CD4-positive, alpha-beta T cell treated with Interleukin-15 for 1 hour (primary cell): ENCODE measurements around the gene RASIP1.

Experiments used
- DNase-seq: peaks from one replicate; pipeline ENCODE4 v3.0.0-alpha.2; 2020

RASIP1 gene

DNA sequence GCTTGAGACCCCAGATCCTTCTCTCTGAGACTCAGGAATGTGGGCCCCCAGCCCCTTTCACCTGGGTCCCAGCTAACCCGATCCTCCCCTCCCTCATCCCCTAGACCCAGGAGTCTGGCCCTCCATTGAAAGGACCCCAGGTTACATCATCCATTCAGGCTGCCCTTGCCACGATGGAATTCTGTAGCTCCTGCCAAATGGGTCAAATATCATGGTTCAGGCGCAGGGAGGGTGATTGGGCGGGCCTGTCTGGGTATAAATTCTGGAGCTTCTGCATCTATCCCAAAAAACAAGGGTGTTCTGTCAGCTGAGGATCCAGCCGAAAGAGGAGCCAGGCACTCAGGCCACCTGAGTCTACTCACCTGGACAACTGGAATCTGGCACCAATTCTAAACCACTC, 15.4 kb upstream of the RASIP1 start:
- DNase-seq: no peak

DNA sequence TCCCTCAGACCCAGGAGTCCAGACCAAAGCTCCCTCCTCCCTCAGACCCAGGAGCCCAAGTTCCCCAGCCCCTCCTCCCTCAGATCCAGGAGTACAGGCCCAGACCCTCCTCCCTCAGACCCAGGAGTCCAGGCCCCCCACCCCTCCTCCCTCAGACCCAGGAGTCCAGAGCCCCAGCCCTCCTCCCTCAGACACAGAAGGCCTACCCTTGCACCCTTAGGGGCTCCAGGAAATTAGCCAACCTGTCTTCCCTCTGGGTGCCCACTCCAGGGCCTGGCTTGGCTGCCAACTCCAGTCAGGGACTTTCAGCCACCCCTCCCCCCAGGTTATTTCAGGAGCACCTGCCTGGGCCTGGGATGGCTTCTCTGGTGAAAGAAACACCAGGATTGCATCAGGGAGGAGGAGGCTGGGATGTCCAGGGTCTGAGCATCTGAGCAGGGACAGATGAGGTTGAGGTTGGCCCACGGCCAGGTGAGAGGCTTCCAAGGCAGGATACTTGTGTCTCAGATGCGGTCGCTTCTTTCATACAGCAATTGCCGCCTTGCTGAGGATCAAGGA, 14.8 kb upstream of the RASIP1 start, which contains the start of gene FGF21:
FGF21 (plus strand) TSS at position 441 of the 558 bp plus-strand sequence. CDS start 713 bp downstream, outside the sequence.
- no peak for DNase-seq

- DNase-seq: peak; percentile 23
Measured at GRCh38 chr19:48752496-48753365, 12.3 kb upstream of the RASIP1 start, which contains the start of gene FUT1. FUT1 (minus strand) TSS chr19:48752641; CDS start chr19:48751281, 1,360 bp downstream.

- DNase-seq: no peak
Measured at GRCh38 chr19:48751845-48752495, 11.6 kb upstream of the RASIP1 start.

DNA sequence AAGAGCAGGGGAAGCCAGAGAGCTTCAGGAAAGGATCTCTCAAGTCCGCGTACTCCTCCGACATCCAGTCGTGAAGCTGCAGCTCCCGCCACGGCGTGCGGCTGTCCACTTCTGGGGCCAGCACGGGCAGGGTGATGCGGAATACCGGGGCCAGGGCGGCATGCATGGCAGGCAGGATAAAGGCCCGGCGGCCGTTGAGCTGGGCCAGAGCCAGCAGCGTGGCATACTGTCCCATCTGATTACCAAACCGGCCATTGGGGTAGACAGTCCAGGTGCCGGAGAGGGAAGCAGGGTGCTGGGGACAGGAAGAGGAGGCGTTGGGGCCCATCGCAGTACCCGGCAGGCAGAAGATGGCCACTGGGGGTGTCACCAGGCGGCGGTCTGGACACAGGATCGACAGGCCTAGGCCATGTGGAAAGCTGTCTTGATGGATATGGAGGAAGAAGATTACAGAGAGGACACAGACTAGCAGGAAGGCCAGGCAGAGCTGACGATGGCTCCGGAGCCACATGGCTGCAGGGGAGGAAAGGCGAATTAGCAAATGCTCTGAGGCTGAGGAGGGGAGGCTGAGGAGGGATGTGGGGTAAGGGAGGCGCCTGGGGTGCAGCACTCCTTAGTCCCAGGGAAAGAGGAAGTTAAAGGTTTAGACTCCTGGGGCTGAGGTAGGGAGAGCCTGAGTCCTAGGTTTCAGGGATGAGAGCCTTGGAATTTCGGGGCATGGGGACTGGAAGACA, 10.5 kb upstream of the RASIP1 start:
- DNase-seq: no peak

GRCh38 chr19:48750351-48750750, 9.9 kb upstream of the RASIP1 start:
- DNase-seq: no peak

- no peak for DNase-seq
Measured at GRCh38 chr19:48749571-48750198, 9.3 kb upstream of the RASIP1 start.

- DNase-seq: peak; percentile 59
Measured at GRCh38 chr19:48746738-48747575, 6.5 kb upstream of the RASIP1 start, which contains the start of gene IZUMO1. IZUMO1 (minus strand) TSS chr19:48746909; CDS start chr19:48745859, 1,050 bp downstream.

DNA sequence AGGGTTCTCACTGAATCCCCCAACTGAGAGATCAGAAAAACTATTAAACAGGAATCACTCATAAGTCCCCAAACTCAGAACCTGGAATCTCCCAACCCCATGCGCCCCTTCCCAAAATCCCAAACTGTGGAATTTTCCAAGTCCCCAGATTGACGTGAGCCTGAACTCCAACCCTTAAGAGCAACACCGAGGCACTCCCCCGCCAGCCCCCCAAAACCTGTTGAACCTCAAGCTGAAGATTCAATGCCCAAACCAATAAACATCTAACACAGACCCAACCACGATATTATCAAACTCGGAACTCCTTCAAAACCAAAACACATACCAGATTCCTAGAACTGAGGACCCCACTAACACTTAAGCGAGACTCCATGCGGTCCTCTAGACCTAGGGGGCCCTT, 5.7 kb upstream of the RASIP1 start:
- DNase-seq: no peak

GRCh38 chr19:48745208-48745995, 5.0 kb upstream of the RASIP1 start:
- DNase-seq: peak; percentile 54

- no peak for DNase-seq
Measured at GRCh38 chr19:48742096-48742495, 1.7 kb upstream of the RASIP1 start.

GRCh38 chr19:48741129-48741999, 954 bp upstream of the RASIP1 start:
- DNase-seq: peak; percentile 27

- DNase-seq: no peak
Measured at GRCh38 chr19:48739404-48740163, 826 bp downstream of the RASIP1 start.

DNA sequence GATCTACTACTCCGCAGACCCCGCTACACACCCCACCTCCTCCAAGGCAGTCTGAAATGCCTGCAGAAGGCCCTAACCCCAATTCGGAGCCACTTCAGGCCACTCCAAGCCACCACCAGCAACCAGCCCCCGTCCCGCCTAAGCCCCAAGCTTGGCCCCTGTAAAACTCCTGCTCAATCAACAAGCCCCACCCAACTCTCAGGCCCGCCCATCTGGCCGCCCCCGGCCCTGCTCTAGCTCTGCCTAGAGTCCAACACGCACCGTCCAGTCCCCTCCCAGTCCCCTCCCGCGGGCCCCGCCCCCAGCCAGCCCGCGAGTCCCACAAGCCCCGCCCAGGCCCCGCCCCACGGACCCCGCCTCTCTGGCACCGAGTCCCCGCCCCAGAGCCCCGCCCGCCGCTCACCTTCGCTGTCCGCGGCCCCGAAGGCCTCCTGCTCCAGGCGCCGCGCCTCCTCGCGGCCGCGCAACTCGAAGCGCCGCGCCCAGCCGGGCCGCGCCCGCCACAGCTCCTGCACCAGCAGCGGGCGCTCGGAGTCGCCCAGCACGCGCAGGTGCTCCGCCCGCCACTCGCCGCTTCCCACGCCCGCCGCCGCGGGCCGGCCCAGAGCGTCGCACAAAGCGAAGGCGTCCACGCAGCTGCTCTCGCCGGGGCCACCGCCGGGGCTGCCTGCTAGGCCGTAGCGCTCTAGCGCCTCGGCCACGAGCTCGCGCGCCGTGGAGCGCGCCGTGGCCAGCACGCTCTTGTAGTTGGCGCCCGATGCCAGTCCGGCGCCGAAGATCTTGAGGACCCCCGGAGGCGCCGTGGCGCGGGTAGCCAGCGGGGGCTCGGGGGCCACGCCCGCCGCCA, 1.6 kb downstream of the RASIP1 start:
- DNase-seq: peak; percentile 92

- DNase-seq: no peak
Measured at GRCh38 chr19:48737360-48737998, 2.9 kb downstream of the RASIP1 start.

DNA sequence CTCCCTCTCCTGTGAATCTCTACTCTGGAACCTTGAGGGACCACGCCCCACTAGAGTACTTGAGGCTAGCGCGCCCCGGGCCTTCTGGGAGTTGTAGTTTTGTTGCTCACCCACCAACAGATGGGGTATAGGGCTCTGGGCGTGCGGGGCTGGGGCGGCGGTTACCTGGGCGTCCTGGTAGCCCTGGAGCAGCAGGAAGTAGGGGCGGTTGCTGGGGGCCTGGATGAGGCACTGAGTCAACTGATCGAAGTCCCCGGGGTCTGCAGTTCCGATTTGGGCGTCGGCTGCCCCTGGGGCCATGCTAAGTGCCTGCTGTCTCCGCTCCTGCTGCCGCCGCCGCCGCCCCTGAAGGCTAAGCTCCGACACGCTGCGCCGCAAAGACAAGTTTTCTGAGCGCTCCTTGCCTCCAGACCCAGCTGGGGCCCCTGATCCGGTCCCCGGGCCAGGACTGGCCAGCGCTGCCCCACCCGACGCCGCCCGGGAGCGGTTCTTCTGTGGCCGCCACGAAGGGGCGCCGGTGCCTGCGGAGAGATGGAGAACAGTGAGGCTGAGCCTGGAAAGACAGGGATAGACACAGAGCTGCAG, 5.3 kb downstream of the RASIP1 start:
- no peak for DNase-seq

DNA sequence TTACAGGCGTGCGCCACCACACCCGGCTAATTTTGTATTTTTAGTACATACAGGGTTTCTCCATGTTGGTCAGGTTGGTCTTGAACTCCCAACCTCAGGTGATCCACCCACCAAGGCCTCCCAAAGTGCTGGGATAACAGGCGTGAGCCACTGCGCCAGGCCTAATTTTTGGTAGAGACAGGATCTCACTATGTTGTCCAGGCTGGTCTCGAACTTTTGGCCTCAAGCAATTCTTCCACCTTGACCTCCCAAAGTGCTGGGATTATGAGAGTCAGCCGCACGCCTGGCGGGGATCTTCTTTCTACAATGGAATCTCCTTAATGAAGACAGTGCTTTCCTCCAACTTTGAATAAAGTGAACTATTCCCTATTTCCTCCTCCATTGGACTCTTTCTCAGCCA, 5.8 kb downstream of the RASIP1 start:
- DNase-seq: no peak
